NCI-H774 (cell line): ENCODE measurements around the gene RABL6.
A peak's percentile ranks its signal among the peaks of the same experiment; 100 is the strongest.
"Not testable (repeated sequence)": the region's sequence is repeated elsewhere in the genome, so short reads cannot be mapped to it uniquely, and the experiment has no call there.

ENCODE experiments used
- DNase-seq: peaks from one replicate; lab custom pipeline; 2025; lab: John Stamatoyannopoulos, UW

RABL6 gene

GRCh38 chr9:136857581-136858412, 50.0 kb downstream of the RABL6 start:
- peak; percentile 18 for DNase-seq

DNA sequence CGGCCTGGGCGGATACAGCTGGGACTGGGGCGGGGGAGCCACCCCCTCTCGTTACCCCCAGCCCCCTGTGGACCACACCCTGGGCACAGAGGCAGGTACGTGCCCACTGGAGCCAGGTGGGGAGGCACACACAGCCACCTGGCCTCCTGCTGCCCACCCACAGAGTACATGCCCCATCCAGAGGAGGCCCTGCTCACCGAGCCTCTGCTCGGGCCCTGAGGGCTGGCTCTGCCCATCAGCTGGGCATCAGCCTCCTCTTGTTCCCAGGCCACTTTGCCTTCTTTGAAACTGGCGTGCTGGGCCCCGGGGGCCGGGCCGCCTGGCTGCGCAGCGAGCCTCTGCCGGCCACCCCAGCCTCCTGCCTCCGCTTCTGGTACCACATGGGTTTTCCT, 50.7 kb downstream of the RABL6 start:
- DNase-seq, result no peak

DNA sequence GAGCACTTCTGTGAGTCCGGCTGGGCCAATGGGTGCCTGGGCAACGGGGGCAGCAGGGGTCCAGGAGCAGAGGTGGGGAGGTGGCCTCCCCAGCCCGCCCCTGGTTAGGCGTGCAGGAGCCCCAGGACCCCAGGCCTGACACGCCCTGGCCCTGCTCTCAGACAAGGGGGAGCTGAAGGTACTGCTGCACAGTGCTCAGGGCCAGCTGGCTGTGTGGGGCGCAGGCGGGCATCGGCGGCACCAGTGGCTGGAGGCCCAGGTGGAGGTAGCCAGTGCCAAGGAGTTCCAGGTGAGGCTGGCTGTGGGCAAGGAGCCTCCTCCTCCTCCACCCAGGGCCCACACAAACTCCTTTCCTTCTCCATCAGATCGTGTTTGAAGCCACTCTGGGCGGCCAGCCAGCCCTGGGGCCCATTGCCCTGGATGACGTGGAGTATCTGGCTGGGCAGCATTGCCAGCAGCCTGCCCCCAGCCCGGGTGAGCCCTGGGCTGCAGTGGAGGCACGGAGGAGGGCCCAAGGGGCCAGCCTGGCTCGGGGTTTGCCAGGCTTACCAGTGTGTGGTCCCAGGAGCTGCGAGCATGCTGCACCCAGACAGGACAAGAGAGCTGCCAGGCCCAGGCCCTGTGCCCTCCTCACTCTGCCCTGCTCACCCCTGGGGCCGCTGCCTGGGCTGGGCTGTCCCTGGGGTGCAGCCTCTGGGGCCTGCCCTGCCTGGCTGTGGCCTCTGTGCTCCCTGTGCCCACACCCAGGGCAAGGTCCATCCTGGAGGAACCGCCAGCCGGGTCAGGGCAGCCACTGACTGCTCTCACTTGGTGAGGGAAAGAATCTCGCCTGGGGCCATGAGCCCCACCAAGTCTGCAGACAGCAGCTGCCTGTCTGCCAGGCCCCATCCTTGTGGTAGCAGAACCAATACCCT, 51.4 kb downstream of the RABL6 start:
- DNase-seq, result no peak

DNA sequence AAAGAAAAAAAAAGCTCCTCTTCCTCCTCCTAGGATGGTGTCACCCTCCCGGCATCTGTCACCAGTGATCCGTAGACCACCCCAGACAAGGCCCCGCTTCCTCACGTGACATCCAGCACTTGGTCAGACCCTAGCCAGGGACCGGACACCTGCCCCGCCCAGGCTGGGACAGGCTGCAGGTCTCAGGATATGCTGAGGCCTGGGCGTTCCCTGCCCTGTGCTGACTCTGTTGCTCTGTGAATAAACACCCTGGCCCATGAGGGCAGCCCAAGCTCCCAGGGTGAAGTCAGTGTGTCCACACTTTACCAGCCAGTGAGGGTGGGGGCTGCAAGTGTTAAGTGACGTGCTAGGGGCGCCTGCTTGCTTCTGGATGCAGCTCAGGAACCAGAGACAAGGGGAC, 52.8 kb downstream of the RABL6 start:
- no peak for DNase-seq

DNA sequence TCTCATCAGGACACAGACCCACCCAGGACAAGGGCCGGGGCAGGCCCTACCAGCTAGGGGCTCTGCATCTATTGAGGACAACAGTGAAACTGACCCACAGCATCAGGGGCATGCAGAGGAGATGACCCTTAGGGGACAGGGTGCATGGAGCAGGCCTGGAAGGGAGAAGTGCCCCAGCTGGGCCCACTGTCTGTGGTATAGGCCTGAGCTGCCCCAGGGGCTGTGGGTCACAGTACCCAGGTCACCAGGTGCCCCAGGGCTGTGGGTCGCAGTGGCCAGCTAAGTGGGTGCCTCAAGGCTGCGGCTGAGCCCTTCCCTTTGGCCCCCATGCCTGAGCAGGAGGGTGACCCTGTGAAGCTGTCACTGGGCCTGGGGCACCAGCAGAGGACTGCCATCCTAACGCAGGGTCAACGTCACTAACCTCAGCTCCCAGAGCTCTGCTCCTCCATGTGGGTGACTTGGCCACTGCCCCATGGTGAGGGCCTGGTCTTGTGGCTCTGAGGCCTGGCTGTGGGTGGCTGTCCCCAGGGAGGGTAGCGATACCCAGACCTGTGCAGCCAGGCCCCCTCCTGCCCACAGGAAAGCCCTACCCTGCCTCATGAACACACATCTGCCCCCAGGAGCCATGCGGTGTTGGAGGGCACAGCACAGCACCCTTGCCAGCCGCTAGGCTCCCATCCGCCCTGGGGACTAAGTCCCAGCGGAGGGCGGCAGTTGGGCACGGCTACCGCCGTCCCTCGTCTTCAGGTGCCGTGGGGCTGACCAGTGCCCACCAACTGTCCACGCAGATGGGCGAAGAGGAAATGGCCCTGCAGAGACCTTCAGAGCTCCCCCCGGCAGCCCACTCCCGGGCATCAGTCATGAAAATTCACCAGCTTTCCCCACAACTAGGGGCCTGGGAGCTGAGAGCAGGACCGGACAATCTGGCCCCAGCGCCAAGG, 53.5 kb downstream of the RABL6 start:
- no peak for DNase-seq

DNA sequence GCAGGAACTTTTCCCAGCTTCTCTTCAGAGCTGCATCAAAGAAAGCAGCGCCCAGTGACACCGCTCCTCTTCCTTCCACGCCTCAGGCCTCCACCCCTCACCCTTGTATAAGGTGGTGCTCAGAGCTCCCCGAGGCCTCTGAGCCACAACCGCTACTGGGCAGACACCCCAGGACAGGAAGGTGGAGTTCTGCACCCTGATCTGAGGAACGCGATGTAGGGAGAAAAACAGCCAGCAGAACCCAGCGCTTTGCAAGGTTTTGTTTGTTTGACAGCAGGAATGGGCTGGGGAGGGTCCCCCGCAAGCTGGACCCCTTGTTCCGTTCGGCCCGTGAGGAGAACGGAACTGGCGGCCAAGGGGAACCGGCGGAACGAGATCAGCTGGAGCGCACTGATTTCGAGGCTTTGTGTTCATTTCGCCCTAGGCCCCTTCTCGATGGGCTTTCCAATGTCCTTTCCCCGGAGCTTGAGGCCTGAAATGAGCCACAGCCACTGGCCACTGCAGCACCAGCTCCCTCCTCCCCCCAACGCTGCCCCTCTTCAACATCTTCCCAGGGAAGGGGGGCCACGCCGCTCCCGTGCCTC, 54.2 kb downstream of the RABL6 start:
- DNase-seq, result no peak

GRCh38 chr9:136862849-136863622, 55.3 kb downstream of the RABL6 start:
- DNase-seq, result no peak

DNA sequence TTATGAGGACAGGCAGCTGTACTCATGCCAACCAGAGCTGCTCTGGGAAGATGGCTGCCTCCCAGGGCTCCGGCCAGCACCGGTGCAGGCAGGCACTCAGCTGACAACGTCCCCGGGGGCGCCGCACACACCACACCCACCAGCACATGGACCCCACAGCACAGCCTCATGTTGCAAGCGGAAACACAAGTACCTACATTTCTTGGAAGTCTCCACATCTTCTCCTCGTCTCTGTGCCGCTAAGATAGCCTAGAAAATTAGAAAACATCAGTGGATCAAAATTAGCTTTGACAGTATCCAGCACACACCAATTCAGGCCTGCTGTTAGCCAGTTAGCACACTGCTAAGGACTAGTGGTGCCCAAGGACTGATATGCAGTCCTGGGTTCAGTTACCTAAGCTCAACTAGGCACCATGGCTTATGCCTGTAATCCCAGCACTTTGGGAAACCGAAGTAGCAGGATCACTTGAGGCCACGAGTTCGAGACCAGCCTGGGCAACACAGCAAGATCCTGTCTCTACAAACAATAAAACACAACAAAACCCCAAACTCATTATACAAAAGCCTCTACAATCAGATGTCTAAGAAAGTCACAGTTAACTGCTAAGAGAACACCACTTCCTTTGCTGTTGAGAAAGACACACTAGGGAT, 56.0 kb downstream of the RABL6 start:
- no peak for DNase-seq

GRCh38 chr9:136865041-136865767, 57.5 kb downstream of the RABL6 start:
- no peak for DNase-seq

GRCh38 chr9:136865768-136866103, 58.0 kb downstream of the RABL6 start:
- DNase-seq, result no peak

- not testable (repeated sequence) for DNase-seq
Measured at GRCh38 chr9:136866898-136867421, 59.2 kb downstream of the RABL6 start.

GRCh38 chr9:136867480-136867879, 59.7 kb downstream of the RABL6 start:
- no peak for DNase-seq

DNA sequence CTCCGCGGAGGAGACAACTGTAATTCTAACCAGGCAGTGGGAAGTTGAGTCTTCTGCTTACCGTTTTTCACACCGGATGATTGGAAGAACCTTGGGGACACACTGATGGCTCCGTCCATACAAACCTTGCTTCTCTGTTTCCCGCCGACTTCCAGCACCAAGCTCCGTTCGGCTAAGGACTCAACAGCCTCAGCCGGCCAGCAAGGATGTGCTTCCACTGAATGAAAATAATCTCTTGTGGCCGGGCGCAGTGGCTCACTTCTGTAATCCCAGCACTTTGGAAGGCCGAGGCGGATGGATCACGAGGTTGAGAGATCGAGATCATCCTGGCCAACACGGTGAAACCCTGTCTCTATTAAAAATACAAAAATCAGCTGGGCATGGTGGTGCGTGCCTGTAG, 60.2 kb downstream of the RABL6 start:
- no peak for DNase-seq

GRCh38 chr9:136868644-136869043, 60.9 kb downstream of the RABL6 start:
- no peak for DNase-seq

- DNase-seq, result not testable (repeated sequence)
Measured at GRCh38 chr9:136869611-136870010, 61.9 kb downstream of the RABL6 start.

GRCh38 chr9:136875155-136875554, 67.4 kb downstream of the RABL6 start:
- no peak for DNase-seq

- no peak for DNase-seq
Measured at GRCh38 chr9:136876476-136876875, 68.7 kb downstream of the RABL6 start.

DNA sequence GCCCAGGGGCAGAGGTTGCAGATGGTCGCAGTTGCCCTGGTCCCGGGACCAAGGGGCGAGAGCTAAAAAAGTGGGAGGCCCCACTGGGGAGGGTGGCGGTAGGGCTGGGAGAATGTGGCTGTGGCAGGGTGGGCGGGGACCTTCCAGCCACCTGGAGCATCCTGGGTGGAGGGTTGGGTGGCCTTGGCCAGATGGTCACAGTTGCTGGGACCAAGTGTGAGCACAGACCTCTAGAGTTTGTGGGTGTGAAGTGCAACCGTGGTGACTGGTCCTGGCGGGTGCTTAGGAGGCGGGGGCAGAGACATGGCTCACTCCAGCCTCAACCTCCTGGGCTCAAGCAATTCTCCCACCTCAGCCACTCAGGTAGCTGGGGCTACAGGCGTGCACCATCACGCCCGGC, 72.9 kb downstream of the RABL6 start:
- no peak for DNase-seq

DNA sequence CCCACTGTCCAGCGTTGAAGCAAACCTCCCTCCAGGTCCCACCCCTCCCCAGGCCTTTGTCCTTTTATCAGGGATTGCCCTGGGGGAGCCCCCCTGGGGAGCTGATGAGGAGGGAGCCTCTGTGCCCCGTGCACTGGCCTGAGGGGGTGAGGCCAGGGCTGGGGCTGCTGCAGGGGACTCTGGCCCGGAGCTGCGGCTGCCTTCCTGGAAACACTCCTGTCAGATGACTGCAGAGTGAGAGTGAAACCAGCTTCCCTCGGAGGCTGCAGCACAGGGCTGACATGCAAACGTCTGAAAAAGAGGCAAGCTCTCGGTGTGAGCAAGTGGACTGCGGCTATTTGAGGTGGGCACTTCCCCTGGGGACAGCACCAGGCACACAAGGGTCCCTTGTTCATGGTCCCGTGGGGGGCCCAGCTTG, 74.0 kb downstream of the RABL6 start:
- no peak for DNase-seq
